ENCODE results near the gene ZMIZ2.
"Not testable (repeated sequence)": the region's sequence is repeated elsewhere in the genome, so short reads cannot be mapped to it uniquely, and the experiment has no call there.

ZMIZ2 gene

GRCh38 chr7:44769776-44770294, 21.2 kb downstream of the ZMIZ2 start:
- DNase-seq (ENCODE audit: low read depth in 2 of 3, low spot score in 1 of 3) = no peak

GRCh38 chr7:44771358-44771757, 22.7 kb downstream of the ZMIZ2 start:
- no peak for DNase-seq (ENCODE audit: low read depth in 2 of 3, low spot score in 1 of 3)

- DNase-seq (ENCODE audit: low read depth in 2 of 3, low spot score in 1 of 3) = no peak
Measured at GRCh38 chr7:44772440-44772839, 23.8 kb downstream of the ZMIZ2 start.

GRCh38 chr7:44772867-44773266, 24.2 kb downstream of the ZMIZ2 start:
- DNase-seq (ENCODE audit: low read depth in 2 of 3, low spot score in 1 of 3) = no peak

- DNase-seq (ENCODE audit: low read depth in 2 of 3, low spot score in 1 of 3) = not testable (repeated sequence)
Measured at GRCh38 chr7:44774486-44774885, 25.8 kb downstream of the ZMIZ2 start.

- no peak for DNase-seq (ENCODE audit: low read depth in 2 of 3, low spot score in 1 of 3)
Measured at GRCh38 chr7:44775383-44776107, 26.9 kb downstream of the ZMIZ2 start.

GRCh38 chr7:44776211-44776610, 27.6 kb downstream of the ZMIZ2 start:
- DNase-seq (ENCODE audit: low read depth in 2 of 3, low spot score in 1 of 3) = no peak

- no peak for DNase-seq (ENCODE audit: low read depth in 2 of 3, low spot score in 1 of 3)
Measured at GRCh38 chr7:44782460-44782859, 33.8 kb downstream of the ZMIZ2 start.

GRCh38 chr7:44783407-44783806, 34.8 kb downstream of the ZMIZ2 start:
- no peak for DNase-seq (ENCODE audit: low read depth in 2 of 3, low spot score in 1 of 3)

- DNase-seq (ENCODE audit: low read depth in 2 of 3, low spot score in 1 of 3) = no peak
Measured at GRCh38 chr7:44784364-44784763, 35.7 kb downstream of the ZMIZ2 start.

- DNase-seq (ENCODE audit: low read depth in 2 of 3, low spot score in 1 of 3) = not testable (repeated sequence)
Measured at GRCh38 chr7:44785218-44785617, 36.6 kb downstream of the ZMIZ2 start.

GRCh38 chr7:44787041-44787440, 38.4 kb downstream of the ZMIZ2 start:
- DNase-seq (ENCODE audit: low read depth in 2 of 3, low spot score in 1 of 3) = no peak

GRCh38 chr7:44787762-44788161, 39.1 kb downstream of the ZMIZ2 start:
- DNase-seq (ENCODE audit: low read depth in 2 of 3, low spot score in 1 of 3) = no peak

GRCh38 chr7:44789990-44790389, 41.3 kb downstream of the ZMIZ2 start:
- no peak for DNase-seq (ENCODE audit: low read depth in 2 of 3, low spot score in 1 of 3)

GRCh38 chr7:44791278-44792219, 42.9 kb downstream of the ZMIZ2 start:
- no peak for DNase-seq (ENCODE audit: low read depth in 2 of 3, low spot score in 1 of 3)

- no peak for DNase-seq (ENCODE audit: low read depth in 2 of 3, low spot score in 1 of 3)
Measured at GRCh38 chr7:44793919-44794318, 45.3 kb downstream of the ZMIZ2 start.

- DNase-seq (ENCODE audit: low read depth in 2 of 3, low spot score in 1 of 3) = no peak
Measured at GRCh38 chr7:44794331-44794730, 45.7 kb downstream of the ZMIZ2 start.

- DNase-seq (ENCODE audit: low read depth in 2 of 3, low spot score in 1 of 3) = no peak
Measured at GRCh38 chr7:44796034-44796503, 47.4 kb downstream of the ZMIZ2 start.

GRCh38 chr7:44796504-44797328, 48.1 kb downstream of the ZMIZ2 start, which contains the start of gene PPIA:
Gene PPIA, plus strand, starts transcription at chr7:44796681. Its CDS starts 44 bp downstream, at chr7:44796725.
- peak; percentile 97 for DNase-seq (ENCODE audit: low read depth in 2 of 3, low spot score in 1 of 3)

GRCh38 chr7:44797329-44798258, 48.9 kb downstream of the ZMIZ2 start:
- DNase-seq (ENCODE audit: low read depth in 2 of 3, low spot score in 1 of 3) = peak; percentile 71 to 78 (median 77)

Measured in stimulated activated CD4-positive, alpha-beta T cell treated with anti-CD3 and anti-CD28 coated beads, Interleukin-12 subunit alpha, Interleukin-12 subunit beta, amount 100 ng/mL, for 48 hours (primary cell).